ENCODE data around the gene GNG4. TPM values are rescaled to one million over a fixed set of nuclear protein-coding genes. Genes with fewer than 3 reads are reported as not detected.
A peak's percentile ranks its signal among the peaks of the same experiment; 100 is the strongest.
"Not testable (repeated sequence)": the region's sequence is repeated elsewhere in the genome, so short reads cannot be mapped to it uniquely, and the experiment has no call there.

GNG4 gene
- total and polyA plus RNA-seq, 5 experiments from 2014 or later = not detected

GRCh38 chr1:235614442-235614954 lies 35.1 kb downstream of the GNG4 start:
- no peak overlapping the region for H3K27ac Mint-ChIP-seq
- POLR2A ChIA-PET = no interaction called here
- ATAC-seq (no peak), DNase-seq (no peak)
- no peak overlapping the region for H3K4me3 Mint-ChIP-seq
- H3K36me3 Mint-ChIP-seq = no peaks in the 10 kb centered on the region
- no peaks in the 10 kb centered on the region for H3K9me3 Mint-ChIP-seq
- peaks cover 0 to 6% (median 2%) of the 10 kb centered on the region in 5 donors for H3K27me3 Mint-ChIP-seq
- no peaks in the 10 kb centered on the region for H3K4me1 Mint-ChIP-seq

- Mint-ChIP-seq H3K4me1 (no peaks in the 10 kb centered on the region), H3K27ac (no peak overlapping the region), H3K4me3 (no peak overlapping the region), H3K27me3 (peaks cover 0 to 6% (median 2%) of the 10 kb centered on the region in 5 donors), H3K36me3 (no peaks in the 10 kb centered on the region), H3K9me3 (no peaks in the 10 kb centered on the region)
- DNase-seq = no peak
- ATAC-seq = no peak
- POLR2A ChIA-PET = no interaction called here
Measured at GRCh38 chr1:235613602-235614001, 36.0 kb downstream of the GNG4 start.

GRCh38 chr1:235612761-235613160 lies 36.8 kb downstream of the GNG4 start:
- Mint-ChIP-seq H3K9me3 (no peaks in the 10 kb centered on the region), H3K4me3 (no peak overlapping the region), H3K27me3 (peaks cover 0 to 6% (median 2%) of the 10 kb centered on the region in 5 donors), H3K4me1 (no peaks in the 10 kb centered on the region), H3K27ac (no peak overlapping the region), H3K36me3 (no peaks in the 10 kb centered on the region)
- ATAC-seq (no peak), DNase-seq (no peak)
- POLR2A ChIA-PET = no interaction called here

- POLR2A ChIA-PET = no interaction called here
- ATAC-seq (no peak), DNase-seq (no peak)
- no peak overlapping the region for H3K4me3 Mint-ChIP-seq
- no peaks in the 10 kb centered on the region for H3K36me3 Mint-ChIP-seq
- no peaks in the 10 kb centered on the region for H3K4me1 Mint-ChIP-seq
- peak overlapping the region in 1 of 10 donors; percentile 35 for H3K27ac Mint-ChIP-seq
- H3K9me3 Mint-ChIP-seq = no peaks in the 10 kb centered on the region
- peaks cover 0 to 6% (median 0%) of the 10 kb centered on the region in 5 donors for H3K27me3 Mint-ChIP-seq
Measured at GRCh38 chr1:235610157-235610556, 39.4 kb downstream of the GNG4 start.

GRCh38 chr1:235608278-235608677 lies 41.3 kb downstream of the GNG4 start:
- no peaks in the 10 kb centered on the region for H3K27me3 Mint-ChIP-seq
- no peak for ATAC-seq
- H3K4me3 Mint-ChIP-seq = no peak overlapping the region
- H3K4me1 Mint-ChIP-seq = no peaks in the 10 kb centered on the region
- H3K27ac Mint-ChIP-seq = no peak overlapping the region
- no peak for DNase-seq
- POLR2A ChIA-PET = no interaction called here
- no peaks in the 10 kb centered on the region for H3K36me3 Mint-ChIP-seq
- no peaks in the 10 kb centered on the region for H3K9me3 Mint-ChIP-seq

GRCh38 chr1:235607284-235607683 lies 42.3 kb downstream of the GNG4 start:
- DNase-seq (no peak), ATAC-seq (no peak)
- Mint-ChIP-seq H3K4me1 (no peaks in the 10 kb centered on the region), H3K4me3 (no peak overlapping the region), H3K9me3 (no peaks in the 10 kb centered on the region), H3K36me3 (no peaks in the 10 kb centered on the region), H3K27ac (no peak overlapping the region), H3K27me3 (no peaks in the 10 kb centered on the region)
- POLR2A ChIA-PET = interaction anchor here (0.7 kb wide), 1 partner anchor 125 kb away, joined by 3 read pairs; no protein-coding TSS in a partner anchor

GRCh38 chr1:235601104-235601503 lies 48.5 kb downstream of the GNG4 start:
- no peak for ATAC-seq
- no peaks in the 10 kb centered on the region for H3K9me3 Mint-ChIP-seq
- H3K27me3 Mint-ChIP-seq = no peaks in the 10 kb centered on the region
- no peak overlapping the region for H3K27ac Mint-ChIP-seq
- no peaks in the 10 kb centered on the region for H3K36me3 Mint-ChIP-seq
- no peak overlapping the region for H3K4me3 Mint-ChIP-seq
- no peaks in the 10 kb centered on the region for H3K4me1 Mint-ChIP-seq
- POLR2A ChIA-PET = no interaction called here
- no peak for DNase-seq

GRCh38 chr1:235599536-235599935 lies 50.0 kb downstream of the GNG4 start:
- DNase-seq (no peak), ATAC-seq (no peak)
- H3K27me3 Mint-ChIP-seq = no peaks in the 10 kb centered on the region
- no peak overlapping the region for H3K27ac Mint-ChIP-seq
- no peaks in the 10 kb centered on the region for H3K4me1 Mint-ChIP-seq
- no peaks in the 10 kb centered on the region for H3K36me3 Mint-ChIP-seq
- H3K4me3 Mint-ChIP-seq = no peak overlapping the region
- H3K9me3 Mint-ChIP-seq = no peaks in the 10 kb centered on the region
- POLR2A ChIA-PET = no interaction called here

GRCh38 chr1:235597867-235598553 lies 51.6 kb downstream of the GNG4 start:
- Mint-ChIP-seq H3K4me1 (peaks cover 0 to 10% (median 5%) of the 10 kb centered on the region in 4 donors), H3K4me3 (no peak overlapping the region), H3K36me3 (no peaks in the 10 kb centered on the region), H3K27ac (no peak overlapping the region), H3K27me3 (peaks cover 0 to 3% (median 0%) of the 10 kb centered on the region in 5 donors), H3K9me3 (peaks cover 0 to 5% (median 0%) of the 10 kb centered on the region in 9 donors)
- POLR2A ChIA-PET = no interaction called here
- no peak for ATAC-seq
- no peak for DNase-seq

- H3K9me3 Mint-ChIP-seq = peaks cover 0 to 12% (median 2%) of the 10 kb centered on the region in 9 donors
- peaks cover 0 to 11% (median 5%) of the 10 kb centered on the region in 4 donors for H3K4me1 Mint-ChIP-seq
- POLR2A ChIA-PET = no interaction called here
- H3K36me3 Mint-ChIP-seq = peaks cover 0 to under 1% (median 0%) of the 10 kb centered on the region in 3 donors
- no peak overlapping the region for H3K27ac Mint-ChIP-seq
- H3K27me3 Mint-ChIP-seq = peaks cover 0 to 13% (median 4%) of the 10 kb centered on the region in 5 donors
- DNase-seq (no peak), ATAC-seq (no peak)
- no peak overlapping the region for H3K4me3 Mint-ChIP-seq
Measured at GRCh38 chr1:235595079-235595478, 54.5 kb downstream of the GNG4 start.

GRCh38 chr1:235594281-235594895 lies 55.2 kb downstream of the GNG4 start:
- ATAC-seq, POLR2A ChIA-PET, H3K36me3 Mint-ChIP-seq, H3K27ac Mint-ChIP-seq, H3K4me3 Mint-ChIP-seq, DNase-seq: not testable (repeated sequence)
- peaks cover 0 to 13% (median 4%) of the 10 kb centered on the region in 5 donors for H3K27me3 Mint-ChIP-seq
- peaks cover 0 to 11% (median 5%) of the 10 kb centered on the region in 4 donors for H3K4me1 Mint-ChIP-seq
- H3K9me3 Mint-ChIP-seq = peaks cover under 1 to 19% (median 6%) of the 10 kb centered on the region in 9 donors

GRCh38 chr1:235588916-235589515 lies 60.6 kb downstream of the GNG4 start:
- H3K36me3 Mint-ChIP-seq = peaks cover 0 to 16% (median 6%) of the 10 kb centered on the region in 3 donors
- ATAC-seq = no peak
- peak overlapping the region in 1 of 10 donors; percentile 57 for H3K27ac Mint-ChIP-seq
- DNase-seq = no peak
- H3K27me3 Mint-ChIP-seq = peaks cover 14 to 33% (median 28%) of the 10 kb centered on the region in 5 donors
- peaks cover 2 to 31% (median 20%) of the 10 kb centered on the region in 9 donors for H3K9me3 Mint-ChIP-seq
- H3K4me1 Mint-ChIP-seq = peaks cover 2 to 8% (median 6%) of the 10 kb centered on the region in 4 donors
- POLR2A ChIA-PET = no interaction called here
- no peak overlapping the region for H3K4me3 Mint-ChIP-seq

- DNase-seq (no peak), ATAC-seq (no peak)
- no peak overlapping the region for H3K27ac Mint-ChIP-seq
- H3K9me3 Mint-ChIP-seq = peaks cover 2 to 31% (median 20%) of the 10 kb centered on the region in 9 donors
- no peak overlapping the region for H3K4me3 Mint-ChIP-seq
- peaks cover 14 to 33% (median 27%) of the 10 kb centered on the region in 5 donors for H3K27me3 Mint-ChIP-seq
- peaks cover 0 to 6% (median 1%) of the 10 kb centered on the region in 4 donors for H3K4me1 Mint-ChIP-seq
- peaks cover 0 to 16% (median 6%) of the 10 kb centered on the region in 3 donors for H3K36me3 Mint-ChIP-seq
- POLR2A ChIA-PET = no interaction called here
Measured at GRCh38 chr1:235588156-235588555, 61.4 kb downstream of the GNG4 start.
